Measurements from ENCODE around the gene CPNE2. TPM values are rescaled to one million over a fixed set of nuclear protein-coding genes. Genes with fewer than 3 reads are reported as not detected.

CPNE2 gene
- total RNA-seq, 1 donor from 2014 or later: 40.3 TPM

GRCh38 chr16:57190136-57190535, 97.8 kb downstream of the CPNE2 start:
- TF ChIP-seq, protein P1, sequence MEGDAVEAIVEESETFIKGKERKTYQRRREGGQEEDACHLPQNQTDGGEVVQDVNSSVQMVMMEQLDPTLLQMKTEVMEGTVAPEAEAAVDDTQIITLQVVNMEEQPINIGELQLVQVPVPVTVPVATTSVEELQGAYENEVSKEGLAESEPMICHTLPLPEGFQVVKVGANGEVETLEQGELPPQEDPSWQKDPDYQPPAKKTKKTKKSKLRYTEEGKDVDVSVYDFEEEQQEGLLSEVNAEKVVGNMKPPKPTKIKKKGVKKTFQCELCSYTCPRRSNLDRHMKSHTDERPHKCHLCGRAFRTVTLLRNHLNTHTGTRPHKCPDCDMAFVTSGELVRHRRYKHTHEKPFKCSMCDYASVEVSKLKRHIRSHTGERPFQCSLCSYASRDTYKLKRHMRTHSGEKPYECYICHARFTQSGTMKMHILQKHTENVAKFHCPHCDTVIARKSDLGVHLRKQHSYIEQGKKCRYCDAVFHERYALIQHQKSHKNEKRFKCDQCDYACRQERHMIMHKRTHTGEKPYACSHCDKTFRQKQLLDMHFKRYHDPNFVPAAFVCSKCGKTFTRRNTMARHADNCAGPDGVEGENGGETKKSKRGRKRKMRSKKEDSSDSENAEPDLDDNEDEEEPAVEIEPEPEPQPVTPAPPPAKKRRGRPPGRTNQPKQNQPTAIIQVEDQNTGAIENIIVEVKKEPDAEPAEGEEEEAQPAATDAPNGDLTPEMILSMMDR (IDR thresholded peaks at IDR 0.05): no peak
- TF ChIP-seq POLR2A (IDR thresholded peaks at IDR 0.05) (no peak), POLR2AphosphoS5 (IDR thresholded peaks at IDR 0.05; ENCODE audit: insufficient read depth in 1 of 2, low read depth in 1 of 2) (no peak)
- Histone ChIP-seq H3K4me3 (no peak overlapping the region), H3K27ac (no peak overlapping the region), H3K36me3 (no peaks in the 10 kb centered on the region), H3K27me3 (no peaks in the 10 kb centered on the region), H3K9me3 (no peaks in the 10 kb centered on the region), H3K4me1 (peaks cover 63% of the 10 kb centered on the region)
- intact Hi-C loops (cut with DNase I): no loop called here
- DNase-seq (ENCODE audit: extremely low spot score in 2 of 2): no peak

- Histone ChIP-seq H3K27me3 (no peaks in the 10 kb centered on the region), H3K4me1 (peaks cover 61% of the 10 kb centered on the region), H3K27ac (peak overlapping the region; percentile 40), H3K9me3 (no peaks in the 10 kb centered on the region), H3K4me3 (no peak overlapping the region), H3K36me3 (no peaks in the 10 kb centered on the region)
- DNase-seq (ENCODE audit: extremely low spot score in 2 of 2): no peak
- TF ChIP-seq POLR2AphosphoS5 (IDR thresholded peaks at IDR 0.05; ENCODE audit: insufficient read depth in 1 of 2, low read depth in 1 of 2): no peak
- intact Hi-C loops (cut with DNase I): no loop called here
Measured at GRCh38 chr16:57191056-57191571, 98.7 kb downstream of the CPNE2 start.

- Histone ChIP-seq H3K4me1 (peaks cover 61% of the 10 kb centered on the region), H3K9me3 (no peaks in the 10 kb centered on the region), H3K36me3 (no peaks in the 10 kb centered on the region), H3K4me3 (no peak overlapping the region), H3K27me3 (no peaks in the 10 kb centered on the region), H3K27ac (no peak overlapping the region)
- TF ChIP-seq POLR2AphosphoS5 (IDR thresholded peaks at IDR 0.05; ENCODE audit: insufficient read depth in 1 of 2, low read depth in 1 of 2) (no peak), POLR2A (IDR thresholded peaks at IDR 0.05) (no peak)
- TF ChIP-seq, protein P1 (IDR thresholded peaks at IDR 0.05): no peak
- intact Hi-C loops (cut with DNase I): no loop called here
- DNase-seq (ENCODE audit: extremely low spot score in 2 of 2): no peak
Measured at GRCh38 chr16:57192146-57192545, 99.8 kb downstream of the CPNE2 start.

- H3K36me3 ChIP-seq: no peaks in the 10 kb centered on the region
- H3K9me3 ChIP-seq: no peaks in the 10 kb centered on the region
- TF ChIP-seq, protein P1 (IDR thresholded peaks at IDR 0.05): no peak
- no peak for TF ChIP-seq POLR2AphosphoS5 (IDR thresholded peaks at IDR 0.05; ENCODE audit: insufficient read depth in 1 of 2, low read depth in 1 of 2)
- no peak for TF ChIP-seq POLR2A (IDR thresholded peaks at IDR 0.05)
- peak overlapping the region; percentile 1 for H3K27ac ChIP-seq
- DNase-seq (ENCODE audit: extremely low spot score in 2 of 2): no peak
- H3K27me3 ChIP-seq: no peaks in the 10 kb centered on the region
- intact Hi-C loops (cut with DNase I): no loop called here
- H3K4me1 ChIP-seq: peaks cover 57% of the 10 kb centered on the region
- no peak overlapping the region for H3K4me3 ChIP-seq
Measured at GRCh38 chr16:57192720-57193486, 100.5 kb downstream of the CPNE2 start.

DNA sequence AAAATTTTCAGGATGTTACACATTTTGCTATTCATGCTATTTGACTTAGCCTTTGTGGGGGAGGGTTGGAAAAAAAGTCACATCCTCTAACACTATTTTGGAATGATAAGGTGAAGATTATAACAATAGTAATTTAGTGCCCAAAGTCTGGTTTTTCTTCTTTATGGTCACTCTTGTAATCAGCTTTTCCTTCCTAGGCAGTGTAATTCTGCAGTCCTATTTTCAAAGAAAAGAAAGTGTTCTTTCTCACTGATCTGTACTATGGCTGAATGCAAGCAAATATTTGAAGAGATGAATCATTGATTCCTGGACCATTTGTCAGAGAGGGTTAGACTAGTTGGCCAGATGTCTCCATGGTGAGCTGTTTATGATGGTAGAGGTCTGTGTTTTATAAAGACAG, 102.1 kb downstream of the CPNE2 start:
- Histone ChIP-seq H3K4me3 (no peak overlapping the region), H3K9me3 (no peaks in the 10 kb centered on the region), H3K27ac (peak overlapping the region; percentile 37), H3K27me3 (no peaks in the 10 kb centered on the region), H3K36me3 (no peaks in the 10 kb centered on the region), H3K4me1 (peaks cover 49% of the 10 kb centered on the region)
- intact Hi-C loops (cut with DNase I): no loop called here
- TF ChIP-seq POLR2AphosphoS5 (IDR thresholded peaks at IDR 0.05; ENCODE audit: insufficient read depth in 1 of 2, low read depth in 1 of 2): peak in 1 of 2 donors; percentile 50
- TF ChIP-seq, protein P1 (IDR thresholded peaks at IDR 0.05): no peak
- no peak for DNase-seq (ENCODE audit: extremely low spot score in 2 of 2)

All from vagina (tissue), 2 donors.